ENCODE data around the gene PNCK.

Gene PNCK

DNA sequence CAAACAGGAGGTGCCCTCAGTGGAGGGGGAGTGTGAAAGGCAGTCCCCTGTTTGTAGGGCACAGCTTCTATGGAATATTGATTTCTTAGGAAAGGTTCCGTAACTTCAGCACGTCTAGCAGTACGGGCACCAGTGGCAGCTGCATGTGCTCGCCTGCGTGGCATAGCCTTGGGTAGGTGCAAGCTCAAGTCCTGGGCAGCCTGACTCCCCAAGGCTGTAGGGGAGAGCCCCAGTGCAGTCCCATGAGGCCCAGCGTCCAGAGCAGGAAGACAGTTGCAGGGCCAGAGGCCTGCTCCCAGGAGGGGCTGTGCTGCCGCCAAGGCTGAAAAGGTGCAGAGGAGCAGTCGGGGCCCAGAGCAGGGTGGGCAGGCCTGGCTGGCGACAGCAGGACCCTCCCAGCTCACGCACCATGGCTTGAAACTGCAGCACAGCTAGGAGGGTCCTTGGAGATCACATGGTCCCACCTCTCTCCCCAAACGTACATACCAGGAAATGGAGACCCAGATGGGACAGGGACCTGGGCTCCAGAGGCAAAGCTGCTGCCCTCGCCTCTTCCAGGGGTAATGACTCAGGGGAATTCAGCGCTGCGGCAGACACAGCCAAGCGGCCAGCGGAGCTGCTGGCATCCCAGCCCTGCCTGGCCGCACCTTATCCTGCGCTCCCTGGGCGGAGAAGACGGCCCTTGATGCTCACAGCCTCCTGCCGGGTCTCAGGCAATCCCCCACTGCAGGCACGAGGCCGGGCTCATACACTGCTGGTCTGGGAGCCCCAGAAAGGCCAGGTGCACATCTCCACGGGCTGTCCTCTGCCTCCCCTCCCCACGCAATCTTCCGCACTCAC, 32.7 kb downstream of the PNCK start:
- DNase-seq: no peak

DNA sequence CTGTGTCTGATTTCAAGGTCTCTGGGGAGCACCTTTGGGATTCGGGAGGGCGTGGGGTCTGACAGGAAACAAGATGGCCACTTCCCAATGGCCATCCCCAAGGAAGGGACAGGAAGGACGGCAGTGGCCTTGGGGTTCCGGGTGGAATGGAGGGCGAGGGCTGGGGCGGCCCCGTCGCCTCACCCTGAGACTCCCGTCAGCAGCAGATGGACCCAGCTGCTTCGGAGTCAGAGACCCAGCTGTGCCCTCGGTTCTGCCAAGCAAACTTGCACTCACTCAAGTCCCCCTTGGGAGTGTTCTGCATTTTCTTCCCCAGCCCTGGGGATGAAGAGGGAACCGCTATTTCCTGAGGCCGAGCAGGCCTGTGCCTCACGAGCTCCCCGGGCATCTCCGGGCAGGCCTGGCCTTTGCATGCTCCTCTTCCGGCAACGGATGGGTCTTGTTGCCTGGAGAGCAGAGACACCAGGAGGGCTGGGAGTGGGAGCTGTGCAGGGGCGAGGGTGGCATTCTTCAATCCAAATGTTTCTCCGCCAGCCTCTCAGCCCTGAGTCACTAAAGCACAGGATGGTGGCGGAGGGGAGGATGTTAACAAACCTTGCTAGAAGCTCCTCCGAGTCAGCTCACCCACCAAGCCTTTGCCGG, 33.4 kb downstream of the PNCK start:
- DNase-seq: no peak

DNA sequence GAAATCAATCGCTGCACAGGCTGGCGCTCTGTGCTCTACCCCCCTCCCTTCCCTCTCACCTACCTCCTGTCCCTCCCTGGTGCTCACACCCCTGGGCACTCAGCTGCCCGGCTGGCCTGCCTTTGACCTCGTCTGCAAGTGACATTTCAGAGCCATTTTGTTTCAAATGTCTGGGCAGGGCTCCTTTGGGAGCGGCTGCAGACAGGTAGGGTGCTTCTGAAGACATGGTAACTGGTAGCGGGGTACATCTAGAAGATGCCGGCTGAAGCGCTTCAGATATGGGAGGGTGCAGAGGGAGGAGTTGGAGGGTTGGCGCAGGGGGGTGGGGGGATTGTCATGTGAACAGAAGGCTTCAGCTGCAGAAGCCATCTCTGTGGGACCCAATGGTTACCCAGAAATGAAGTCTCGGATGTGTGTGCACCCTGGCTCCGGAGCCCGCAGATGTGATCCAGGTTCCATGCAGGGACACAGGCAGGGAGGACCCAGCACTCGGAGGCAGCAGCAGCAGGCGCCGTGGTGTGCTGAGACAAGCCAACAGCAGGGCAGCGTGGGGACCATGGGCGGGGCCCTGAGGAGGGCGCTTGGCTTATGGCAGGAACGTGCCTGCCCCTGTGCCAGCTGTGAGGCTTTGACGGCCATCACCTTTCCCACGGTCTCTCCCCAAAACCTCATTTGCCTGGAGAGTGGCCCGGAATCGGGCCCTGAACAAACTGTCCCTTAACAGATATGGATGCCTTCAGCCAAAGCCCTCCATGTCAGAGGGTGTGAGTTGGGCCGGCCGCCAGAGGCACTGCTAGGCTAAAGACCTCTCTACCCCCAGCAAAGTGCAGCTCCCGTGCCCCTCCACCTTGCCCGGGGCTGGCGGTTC, 34.2 kb downstream of the PNCK start:
- DNase-seq: no peak

DNA sequence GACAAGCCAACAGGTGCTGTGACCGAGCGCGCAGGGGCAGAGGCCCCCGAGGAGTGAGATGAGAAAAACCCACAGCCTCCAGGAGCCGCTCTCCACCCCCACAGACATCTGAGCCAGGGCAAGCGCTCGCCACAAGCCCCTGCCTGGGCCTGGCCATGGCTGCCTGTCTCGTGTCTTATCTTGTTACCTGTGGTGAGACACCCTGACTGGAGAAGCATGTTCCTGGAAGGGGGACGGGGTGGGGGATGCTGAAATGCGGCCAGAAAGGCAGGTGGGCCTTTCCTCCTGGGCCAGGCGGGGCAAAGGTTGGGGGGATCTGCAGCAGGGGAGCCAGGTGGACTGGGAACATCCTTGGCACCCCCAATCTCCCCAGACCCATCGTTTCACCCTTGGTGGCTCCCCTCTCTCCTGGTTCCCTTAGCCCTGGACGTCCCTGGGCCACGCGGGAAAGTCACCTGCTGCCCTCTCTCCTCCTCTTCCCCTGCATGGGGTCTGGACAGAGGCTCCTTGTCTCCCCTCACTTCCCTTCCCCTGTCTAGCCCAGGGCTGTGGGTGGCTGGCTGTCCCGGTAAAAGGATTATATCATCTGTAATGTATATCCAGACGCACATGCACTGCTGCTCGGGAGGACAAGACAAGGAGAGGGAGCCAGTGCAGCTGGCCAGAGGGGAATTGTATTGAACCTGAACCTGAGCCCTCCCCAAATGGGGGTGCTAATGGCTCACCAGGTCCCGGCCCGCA, 35.0 kb downstream of the PNCK start:
- DNase-seq: no peak

DNA sequence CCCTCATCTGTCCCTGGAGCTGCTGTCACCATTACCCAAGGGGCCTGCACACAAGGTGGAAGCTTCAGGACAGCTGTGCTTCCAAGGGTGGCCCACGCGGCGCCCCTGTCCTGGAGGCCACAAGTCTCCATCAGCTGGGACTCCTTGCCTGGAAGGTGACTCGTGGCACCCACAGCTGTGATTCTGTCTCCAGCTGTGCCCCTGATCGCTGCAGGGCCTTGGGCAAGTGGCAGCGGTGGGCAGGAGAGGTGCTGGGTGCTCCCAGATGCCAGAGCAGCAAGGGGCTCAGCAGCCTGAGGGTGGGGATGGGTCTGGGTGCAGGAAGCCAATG, 35.6 kb downstream of the PNCK start:
- DNase-seq: no peak

DNA sequence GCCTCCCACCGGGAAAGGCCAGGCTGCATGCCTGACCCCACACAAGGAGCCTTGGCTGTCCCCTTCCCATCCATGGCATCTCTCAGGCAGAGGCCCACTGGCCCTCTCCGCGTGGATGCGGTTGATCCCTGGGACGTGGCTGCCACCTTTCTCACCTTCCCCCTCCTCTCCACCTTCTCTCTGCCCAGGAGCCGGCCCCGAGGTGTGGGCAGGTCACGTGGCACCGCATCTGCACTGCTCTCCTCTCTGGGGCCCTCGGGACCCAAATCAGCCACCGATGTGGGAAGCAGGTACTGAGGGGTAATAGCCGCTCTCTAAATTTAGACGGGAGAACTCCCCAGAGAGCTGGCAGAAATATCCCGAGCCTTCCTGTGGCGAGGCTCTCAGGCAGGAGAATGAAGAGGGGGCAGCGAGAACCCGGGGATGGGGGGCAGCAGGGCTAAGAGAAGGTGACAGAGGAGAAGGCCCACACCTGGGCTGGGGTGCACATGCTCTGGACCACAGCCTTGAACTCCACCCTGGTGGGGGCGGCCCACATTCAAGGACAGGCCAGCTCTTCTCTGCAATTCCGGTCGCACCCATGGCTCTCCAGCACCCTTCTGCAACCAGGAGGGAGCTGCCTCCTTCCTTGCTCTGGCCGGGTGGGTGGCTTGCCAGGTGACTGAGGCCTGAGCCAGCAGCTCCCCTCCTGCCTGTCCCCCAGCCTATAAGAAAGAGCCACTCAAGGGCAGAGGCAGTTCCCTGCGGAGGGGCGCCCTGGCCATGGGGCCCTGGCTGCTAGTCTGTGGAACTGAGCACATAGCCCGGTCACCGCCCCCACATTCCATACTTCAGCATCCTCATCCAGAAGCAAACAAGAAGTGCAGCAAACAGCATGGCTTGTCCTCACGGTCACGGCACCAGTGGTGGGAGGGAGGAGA, 36.2 kb downstream of the PNCK start:
- no peak for DNase-seq

DNA sequence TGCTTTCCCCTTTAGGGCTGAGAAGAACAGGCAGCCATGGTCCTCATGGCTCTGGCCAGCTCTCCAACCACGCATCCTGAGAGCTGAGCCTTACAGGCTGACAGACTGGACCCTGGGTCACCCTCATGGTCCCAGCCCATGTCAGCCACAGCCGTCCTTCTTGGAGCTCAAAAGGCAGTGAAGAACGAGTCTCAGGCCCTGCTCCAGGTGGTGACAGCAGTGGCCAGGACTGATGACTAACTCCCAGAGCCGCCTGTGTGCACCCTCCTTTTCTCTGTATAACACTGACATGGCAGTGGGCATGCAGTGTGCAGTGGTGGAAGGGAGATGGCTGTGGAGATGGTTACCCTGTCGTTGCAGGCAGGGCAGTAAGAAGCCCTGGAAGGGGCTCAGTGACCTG, 36.9 kb downstream of the PNCK start:
- DNase-seq: no peak

DNA sequence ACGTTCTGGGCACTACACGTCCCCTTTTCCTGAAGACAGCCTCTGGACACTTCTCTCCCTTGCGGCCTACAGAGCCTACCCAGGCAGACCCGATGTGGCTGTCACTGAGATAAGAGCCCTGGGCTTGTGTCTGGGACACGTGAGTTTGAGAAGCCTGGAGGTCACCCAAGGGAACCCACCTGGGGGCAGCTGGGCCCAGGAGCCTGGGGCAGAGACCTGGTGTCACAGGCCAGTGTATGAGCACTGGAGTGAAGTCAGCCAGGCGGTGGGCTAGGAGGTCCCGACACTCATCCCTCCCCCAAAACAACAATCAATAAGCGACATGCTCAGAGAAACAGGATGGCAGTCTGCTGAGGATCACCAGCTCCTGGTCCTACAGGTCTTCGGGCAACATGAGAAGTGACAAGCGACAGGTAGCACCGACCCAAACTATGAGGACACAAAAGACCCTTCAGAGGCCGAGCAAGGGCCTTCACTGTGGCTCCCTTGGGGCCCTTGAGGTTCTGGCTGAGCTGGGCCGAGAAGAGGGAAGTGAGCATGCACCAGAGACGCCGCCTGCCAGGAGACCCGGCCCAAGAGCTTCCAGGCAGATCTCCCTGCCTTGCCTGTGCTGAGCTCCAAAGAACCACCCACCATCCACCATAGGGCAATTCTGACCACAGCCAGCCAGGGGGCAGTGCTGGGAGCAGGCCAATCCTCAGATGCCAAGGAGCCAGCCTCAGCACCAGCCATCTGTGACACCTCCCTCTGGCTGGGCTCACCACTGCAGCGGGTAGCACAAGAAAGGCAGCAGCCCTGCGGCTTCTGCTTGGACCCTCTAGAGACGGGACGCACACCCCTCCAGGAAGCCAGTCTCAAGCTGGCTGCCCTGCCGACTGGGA, 37.6 kb downstream of the PNCK start:
- DNase-seq: no peak

DNA sequence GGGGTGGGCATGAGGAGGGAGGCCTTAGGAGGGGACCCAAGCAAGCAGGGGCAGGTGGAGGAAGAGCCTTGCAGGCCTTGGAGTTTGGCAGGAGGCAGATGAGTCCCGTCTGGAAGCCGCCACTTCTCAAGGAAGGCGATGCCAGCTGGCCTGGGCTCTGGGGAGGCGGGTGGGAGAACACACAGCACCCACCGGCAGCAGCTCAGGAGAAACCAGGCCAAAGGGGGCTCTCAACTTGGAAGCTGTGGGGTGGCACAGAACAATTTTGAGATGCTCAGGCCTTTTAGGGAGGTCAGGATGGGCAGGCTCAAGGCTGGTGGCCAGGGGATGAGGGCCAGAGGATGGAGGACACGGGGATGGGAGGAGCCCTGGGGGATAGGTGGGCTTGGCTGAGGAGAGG, 38.2 kb downstream of the PNCK start:
- no peak for DNase-seq

DNA sequence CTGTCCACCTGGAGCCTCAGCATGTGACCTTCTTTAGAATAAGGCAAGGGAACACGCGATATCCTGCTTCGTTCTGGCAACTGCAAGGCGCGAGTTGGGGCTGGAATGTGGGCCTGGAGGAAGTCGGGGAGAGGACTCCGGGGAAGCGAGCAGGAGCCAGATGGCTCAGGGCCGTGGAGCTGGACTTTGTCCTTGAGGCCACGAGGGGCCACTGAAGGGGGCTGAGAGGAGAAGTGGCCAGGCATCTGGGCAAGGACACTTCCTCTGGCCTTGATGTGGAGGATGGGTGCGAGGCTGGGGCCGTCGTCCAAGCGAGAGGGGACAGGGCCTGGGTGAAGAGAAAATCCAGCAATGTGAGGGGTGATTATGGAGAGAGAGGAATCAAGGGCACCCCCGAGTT, 38.8 kb downstream of the PNCK start:
- DNase-seq: no peak

DNA sequence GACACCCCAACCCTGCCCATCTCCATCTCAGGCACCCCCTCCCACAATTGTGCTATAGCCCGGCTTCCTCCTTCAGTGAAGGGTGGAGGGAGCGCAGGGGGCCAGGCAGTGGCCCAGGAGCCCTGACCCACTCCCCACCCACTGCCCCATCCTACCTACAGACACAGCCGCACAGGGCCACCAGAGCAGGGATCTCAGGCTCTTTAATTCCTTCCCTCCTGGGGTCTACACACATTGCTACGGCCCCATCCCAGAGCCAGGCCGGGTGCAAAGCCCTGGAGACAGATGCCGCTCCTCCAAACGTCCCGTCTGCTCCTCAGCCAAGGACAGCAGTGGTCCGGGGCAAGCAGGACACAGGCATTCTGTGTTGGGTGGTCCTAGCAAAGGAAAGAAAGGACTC, 39.4 kb downstream of the PNCK start:
- DNase-seq: no peak

DNA sequence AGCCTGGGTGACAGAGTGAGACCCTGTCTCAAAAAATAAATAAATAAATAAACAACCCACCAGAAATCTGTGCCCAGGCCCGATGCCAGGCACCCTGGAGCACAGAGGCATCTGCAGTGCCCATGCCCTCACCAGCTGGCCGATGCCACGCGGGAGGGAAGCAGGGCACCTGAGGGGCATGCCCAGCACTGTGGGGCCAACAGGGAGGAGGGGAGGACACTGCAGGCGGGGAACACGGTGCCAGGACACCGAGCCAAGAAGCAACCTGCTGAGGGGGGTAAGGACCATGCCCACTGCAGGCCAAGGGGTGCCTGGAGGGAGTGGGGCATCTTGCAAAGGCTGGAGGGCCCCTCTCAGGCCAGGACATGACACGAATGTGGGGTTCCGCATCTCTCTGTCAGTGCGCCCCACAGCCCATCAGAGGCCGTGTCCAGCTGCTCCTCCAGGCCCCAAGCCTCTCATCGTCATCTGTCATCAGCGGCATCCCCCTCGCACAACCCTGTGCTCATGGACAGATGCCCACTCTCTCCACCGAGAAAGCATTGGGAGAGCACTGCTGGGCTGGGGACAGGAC, 39.9 kb downstream of the PNCK start:
- no peak for DNase-seq

DNA sequence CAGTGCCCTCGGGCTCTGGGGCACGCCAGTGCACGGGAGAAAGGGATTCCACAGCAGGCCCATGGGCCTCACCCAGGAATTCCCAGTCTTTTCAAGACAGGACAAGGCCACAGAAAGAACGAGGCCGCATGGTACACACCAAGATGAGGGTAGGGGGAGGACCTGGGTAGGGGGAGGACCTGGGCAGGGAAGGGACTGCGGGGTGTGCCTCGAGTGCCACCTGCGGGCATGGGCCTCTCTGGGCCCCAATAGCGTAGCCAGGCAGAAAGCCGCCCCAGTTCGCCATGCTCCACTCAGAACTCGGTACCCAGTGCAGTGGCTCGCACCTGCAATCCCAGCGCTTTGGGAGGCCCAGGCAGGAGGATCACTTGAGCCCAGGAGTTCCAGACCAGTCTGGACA, 40.6 kb downstream of the PNCK start:
- DNase-seq: no peak

DNA sequence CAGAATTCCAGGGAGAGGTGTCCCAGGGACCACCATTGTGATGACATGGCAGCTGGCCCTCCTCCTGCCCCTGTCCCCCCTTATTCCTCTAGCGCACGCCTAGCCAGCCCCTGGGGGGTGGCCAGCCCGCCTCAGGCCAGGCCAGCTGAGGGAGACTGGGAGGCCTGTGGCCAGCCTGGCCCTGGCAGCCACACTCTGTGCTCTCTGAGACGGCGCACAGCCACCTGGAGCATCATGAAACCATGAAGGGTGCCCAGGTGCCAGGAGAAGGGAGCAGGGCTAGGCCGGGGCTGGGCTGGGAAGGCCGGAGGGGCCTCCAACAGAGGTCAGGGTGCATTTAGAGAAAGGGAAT, 41.0 kb downstream of the PNCK start:
- DNase-seq: no peak

DNA sequence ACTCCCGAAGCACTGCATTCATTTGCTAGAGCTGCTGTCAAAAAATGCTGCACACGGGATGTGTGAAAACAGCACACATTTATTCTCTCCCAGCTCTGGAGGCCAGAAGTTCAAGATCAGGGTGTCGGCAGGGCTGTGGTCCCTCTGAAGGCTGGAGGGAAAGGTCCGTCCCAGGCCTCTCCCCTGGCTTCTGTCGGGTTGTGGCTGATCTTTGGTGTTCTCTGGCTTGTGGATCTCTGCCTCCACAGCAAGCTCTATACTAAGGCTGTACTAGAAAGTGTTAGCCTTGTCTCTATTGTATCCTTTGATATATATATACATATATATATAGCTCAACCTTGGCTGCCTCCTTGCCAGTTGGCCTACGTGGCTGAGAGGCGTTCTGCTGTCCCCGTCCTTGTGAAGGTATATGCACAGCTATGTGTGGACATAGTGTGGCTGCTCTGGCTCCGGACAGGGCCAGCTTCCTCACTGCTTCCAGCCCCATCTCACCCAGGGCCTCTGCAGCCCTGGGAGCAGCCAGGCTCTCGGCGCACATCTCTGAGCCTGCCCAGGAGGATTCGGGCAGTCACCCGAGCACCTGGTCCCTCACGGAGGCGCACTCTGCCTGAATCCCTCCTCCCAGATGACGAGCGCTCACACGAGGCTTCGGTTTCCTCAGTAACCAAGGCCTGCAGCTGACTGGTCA, 41.6 kb downstream of the PNCK start:
- no peak for DNase-seq

DNA sequence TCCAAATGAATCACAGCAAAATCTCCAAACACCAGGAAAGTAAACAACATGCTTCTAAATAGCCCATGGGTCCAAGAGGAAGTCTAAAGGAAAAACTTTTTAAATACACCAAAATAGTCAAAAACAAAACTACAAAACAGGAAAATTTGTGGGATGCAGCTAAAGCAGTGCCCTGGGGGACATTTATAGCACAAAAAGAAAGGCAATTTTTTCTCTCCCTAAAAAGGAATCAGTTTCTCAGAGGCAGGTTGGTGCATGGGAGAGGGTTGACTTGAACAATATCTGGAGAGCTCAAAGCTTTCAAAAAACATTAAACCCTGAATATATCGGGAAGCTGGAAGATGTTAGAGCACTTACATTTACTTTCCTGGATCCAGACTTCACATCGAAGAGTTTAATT, 42.3 kb downstream of the PNCK start:
- DNase-seq: no peak

DNA sequence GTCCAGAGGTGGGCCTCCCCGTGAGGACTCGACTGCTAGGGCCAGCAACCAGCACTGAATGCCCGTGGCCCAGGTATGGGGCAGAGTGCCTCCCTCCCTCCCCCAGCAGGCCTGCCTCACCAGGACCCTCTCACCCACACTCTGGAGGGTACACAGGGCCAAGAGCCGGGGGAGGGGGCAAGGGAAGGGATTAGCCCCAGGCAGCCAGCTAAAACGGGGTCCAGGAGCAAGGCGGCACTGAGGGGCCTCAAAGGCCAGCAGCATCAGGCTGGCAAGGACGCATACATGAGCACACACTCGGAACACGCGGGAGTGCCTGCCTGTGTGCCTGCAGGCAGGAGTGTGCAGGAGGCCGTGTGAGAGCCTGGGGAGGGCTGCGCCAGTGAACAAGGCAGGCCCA, 44.9 kb downstream of the PNCK start:
- DNase-seq: no peak

DNA sequence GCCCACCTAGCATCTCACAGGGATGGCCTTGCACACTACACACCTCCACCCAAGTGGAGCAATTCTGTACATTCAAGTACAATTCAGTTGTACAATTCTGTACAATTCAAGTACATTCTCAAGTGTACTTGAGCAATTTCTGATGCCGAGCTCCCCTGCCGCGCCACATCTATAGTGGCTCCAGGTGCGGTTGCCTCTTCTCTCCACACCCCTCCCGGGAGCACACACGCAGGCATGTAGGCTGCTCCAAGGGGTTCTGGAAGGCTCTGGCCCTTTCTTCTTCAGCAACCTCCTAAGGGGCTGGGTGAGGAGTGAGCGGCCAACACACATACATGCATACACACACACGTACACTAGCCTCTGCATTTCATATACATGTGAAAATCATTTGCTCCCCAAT, 45.5 kb downstream of the PNCK start:
- DNase-seq: no peak

DNA sequence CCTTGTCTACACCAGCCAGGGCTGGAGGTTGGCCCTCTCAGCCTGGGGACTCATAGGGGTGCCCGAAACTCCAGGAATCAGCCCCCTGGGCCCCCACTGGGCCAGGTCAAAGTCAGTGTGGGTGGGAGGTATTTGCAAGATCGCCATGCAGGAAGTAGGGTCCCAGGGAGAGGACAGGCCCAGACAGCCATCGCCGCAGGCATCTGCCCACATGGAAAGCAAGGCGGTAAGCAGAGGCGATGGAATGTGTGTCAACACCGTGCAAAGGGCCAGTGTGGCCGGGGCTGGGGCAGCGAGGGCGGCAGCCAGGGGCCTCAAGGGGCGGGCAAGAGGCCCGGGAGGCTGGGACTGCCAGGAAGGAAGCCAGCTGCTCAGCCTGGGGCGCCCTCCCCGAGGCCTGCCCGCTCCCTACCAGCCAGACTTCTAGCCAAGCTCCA, 45.9 kb downstream of the PNCK start:
- no peak for DNase-seq
